Measurements from ENCODE around the gene PLXNC1. TPM values are rescaled to one million over a fixed set of nuclear protein-coding genes. Genes with fewer than 3 reads are reported as not detected.

PLXNC1 gene
- total RNA-seq, 1 experiment from 2014 or later, result 0.34 TPM

- DNase-seq (ENCODE audit: low read depth), result no peak
Measured at GRCh38 chr12:94157181-94157580, 8.8 kb downstream of the PLXNC1 start.

- DNase-seq (ENCODE audit: low read depth), result no peak
Measured at GRCh38 chr12:94157981-94158411, 9.6 kb downstream of the PLXNC1 start.

- DNase-seq (ENCODE audit: low read depth), result no peak
Measured at GRCh38 chr12:94158666-94159065, 10.3 kb downstream of the PLXNC1 start.

GRCh38 chr12:94162108-94162507 lies 13.7 kb downstream of the PLXNC1 start:
- no peak for DNase-seq (ENCODE audit: low read depth)

- no peak for DNase-seq (ENCODE audit: low read depth)
Measured at GRCh38 chr12:94163850-94164249, 15.5 kb downstream of the PLXNC1 start.

GRCh38 chr12:94165138-94165537 lies 16.8 kb downstream of the PLXNC1 start:
- no peak for DNase-seq (ENCODE audit: low read depth)

GRCh38 chr12:94165670-94166364 lies 17.4 kb downstream of the PLXNC1 start:
- no peak for DNase-seq (ENCODE audit: low read depth)

GRCh38 chr12:94167071-94167755 lies 18.8 kb downstream of the PLXNC1 start:
- no peak for DNase-seq (ENCODE audit: low read depth)

GRCh38 chr12:94167756-94168416 lies 19.5 kb downstream of the PLXNC1 start:
- no peak for DNase-seq (ENCODE audit: low read depth)

GRCh38 chr12:94169495-94169894 lies 21.1 kb downstream of the PLXNC1 start:
- DNase-seq (ENCODE audit: low read depth), result no peak

- DNase-seq (ENCODE audit: low read depth), result no peak
Measured at GRCh38 chr12:94169966-94170689, 21.8 kb downstream of the PLXNC1 start.

- DNase-seq (ENCODE audit: low read depth), result no peak
Measured at GRCh38 chr12:94170690-94171594, 22.6 kb downstream of the PLXNC1 start.

GRCh38 chr12:94171595-94171930 lies 23.2 kb downstream of the PLXNC1 start:
- DNase-seq (ENCODE audit: low read depth), result no peak

GRCh38 chr12:94172031-94172430 lies 23.7 kb downstream of the PLXNC1 start:
- no peak for DNase-seq (ENCODE audit: low read depth)

GRCh38 chr12:94172973-94173372 lies 24.6 kb downstream of the PLXNC1 start:
- peak; percentile 47 for DNase-seq (ENCODE audit: low read depth)

GRCh38 chr12:94173660-94174265 lies 25.4 kb downstream of the PLXNC1 start:
- no peak for DNase-seq (ENCODE audit: low read depth)

- no peak for DNase-seq (ENCODE audit: low read depth)
Measured at GRCh38 chr12:94174576-94174975, 26.2 kb downstream of the PLXNC1 start.

- no peak for DNase-seq (ENCODE audit: low read depth)
Measured at GRCh38 chr12:94175763-94176668, 27.6 kb downstream of the PLXNC1 start.

GRCh38 chr12:94178054-94178453 lies 29.7 kb downstream of the PLXNC1 start:
- DNase-seq (ENCODE audit: low read depth), result no peak

- no peak for DNase-seq (ENCODE audit: low read depth)
Measured at GRCh38 chr12:94178882-94179281, 30.5 kb downstream of the PLXNC1 start.

Data from LHCN-M2 (cell line).